ENCODE measurements around the gene SCML1. TPM values are rescaled to one million over a fixed set of nuclear protein-coding genes. Genes with fewer than 3 reads are reported as not detected.

SCML1 gene
- total RNA-seq, 1 experiment from 2014 or later = 13.0 TPM

- intact Hi-C loops (cut with micrococcal nuclease; ENCODE audit: unreplicated experiment) = no loop called here
- H3K36me3 ChIP-seq (ENCODE audit: insufficient read depth, low read length, poor library complexity, severe bottlenecking) = no peaks in the 10 kb centered on the region
- CTCF ChIA-PET = interaction anchor here (0.6 kb wide), 1 partner anchor 402 kb away, joined by 8 read pairs; no protein-coding TSS in a partner anchor
- TF ChIP-seq, protein P1, sequence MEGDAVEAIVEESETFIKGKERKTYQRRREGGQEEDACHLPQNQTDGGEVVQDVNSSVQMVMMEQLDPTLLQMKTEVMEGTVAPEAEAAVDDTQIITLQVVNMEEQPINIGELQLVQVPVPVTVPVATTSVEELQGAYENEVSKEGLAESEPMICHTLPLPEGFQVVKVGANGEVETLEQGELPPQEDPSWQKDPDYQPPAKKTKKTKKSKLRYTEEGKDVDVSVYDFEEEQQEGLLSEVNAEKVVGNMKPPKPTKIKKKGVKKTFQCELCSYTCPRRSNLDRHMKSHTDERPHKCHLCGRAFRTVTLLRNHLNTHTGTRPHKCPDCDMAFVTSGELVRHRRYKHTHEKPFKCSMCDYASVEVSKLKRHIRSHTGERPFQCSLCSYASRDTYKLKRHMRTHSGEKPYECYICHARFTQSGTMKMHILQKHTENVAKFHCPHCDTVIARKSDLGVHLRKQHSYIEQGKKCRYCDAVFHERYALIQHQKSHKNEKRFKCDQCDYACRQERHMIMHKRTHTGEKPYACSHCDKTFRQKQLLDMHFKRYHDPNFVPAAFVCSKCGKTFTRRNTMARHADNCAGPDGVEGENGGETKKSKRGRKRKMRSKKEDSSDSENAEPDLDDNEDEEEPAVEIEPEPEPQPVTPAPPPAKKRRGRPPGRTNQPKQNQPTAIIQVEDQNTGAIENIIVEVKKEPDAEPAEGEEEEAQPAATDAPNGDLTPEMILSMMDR (conservative IDR thresholded peaks at IDR 0.05; ENCODE audit: low read depth, low read length) = no peak
- no peak for TF ChIP-seq EZH2 (IDR thresholded peaks at IDR 0.05; ENCODE audit: borderline replicate concordance, low read depth, low read length, poor library complexity, severe bottlenecking)
- H3K4me1 ChIP-seq (ENCODE audit: insufficient read depth, low read length, poor library complexity, severe bottlenecking) = no peaks in the 10 kb centered on the region
- no peak for DNase-seq (ENCODE audit: low spot score)
- POLR2A ChIA-PET (ENCODE audit: low non-redundant PET) = no interaction called here
- H3K27me3 ChIP-seq (replicated peaks; ENCODE audit: insufficient read depth, low read depth, low read length, poor library complexity) = no peaks in the 10 kb centered on the region
- H3K27ac ChIP-seq (ENCODE audit: low read depth, low read length, poor library complexity, severe bottlenecking) = no peak overlapping the region
- H3K9me3 ChIP-seq (ENCODE audit: low read depth, low read length, poor library complexity, severe bottlenecking) = no peaks in the 10 kb centered on the region
- H3K4me3 ChIP-seq (ENCODE audit: low read depth, low read length, poor library complexity, severe bottlenecking) = no peak overlapping the region
- no TSS peak for BruUV-seq (replicated peaks)
These were observed 66.2 kb downstream of the SCML1 start for GRCh38 chrX:17803449-17803848.

Other genes starting within 250 kb of the SCML1 start
- not detected in 2 replicates for gene RAI2, start 123.8 kb downstream of the SCML1 start, total RNA-seq (2021)